Activated CD4-positive, CD25-positive, alpha-beta regulatory T cell treated with anti-CD3 and anti-CD28 coated beads, Interleukin-2, amount 50 U/mL, for 72 hours (primary cell): ENCODE results near the gene TDRD3.

Experiments used
- DNase-seq: peaks from one replicate; pipeline ENCODE4 v3.0.0; 2021

TDRD3 gene

DNA sequence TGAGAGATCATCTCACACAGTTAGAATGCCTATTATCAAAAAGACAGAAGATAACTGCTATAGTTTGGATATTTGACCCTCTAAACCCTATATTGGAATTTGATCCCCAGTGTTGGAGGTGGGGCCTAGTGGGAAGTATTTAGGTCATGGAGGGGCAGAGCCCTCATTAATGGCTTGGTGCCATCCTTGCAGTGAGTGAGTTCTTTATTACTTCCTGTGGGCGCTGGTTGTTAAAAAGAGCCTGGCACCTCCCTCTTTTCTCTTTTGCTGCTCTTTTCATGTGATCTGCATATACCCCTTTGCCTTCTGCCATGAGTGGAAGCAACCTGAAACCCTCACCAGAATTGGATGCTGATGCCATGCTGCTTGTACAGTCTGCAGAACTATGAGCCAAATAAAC, 66.8 kb downstream of the TDRD3 start:
- no peak for DNase-seq

DNA sequence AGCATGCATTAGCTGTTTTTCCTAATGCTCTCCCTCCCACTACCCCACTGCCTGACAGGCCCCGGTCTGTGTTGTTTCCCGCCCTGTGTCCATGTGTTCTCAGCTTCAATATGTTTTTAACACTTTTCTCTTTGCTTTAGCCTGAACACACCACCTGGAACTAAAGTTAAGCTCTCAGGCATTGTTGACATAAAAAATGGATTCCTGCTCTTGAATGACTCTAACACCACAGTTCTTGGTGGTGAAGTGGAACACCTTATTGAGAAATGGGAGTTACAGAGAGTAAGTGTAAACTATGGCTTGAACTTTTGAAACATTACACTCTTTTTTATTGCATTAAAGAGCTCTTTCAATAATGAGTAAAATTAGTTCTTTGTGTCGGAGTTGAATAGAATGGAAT, 70.1 kb downstream of the TDRD3 start:
- no peak for DNase-seq

DNA sequence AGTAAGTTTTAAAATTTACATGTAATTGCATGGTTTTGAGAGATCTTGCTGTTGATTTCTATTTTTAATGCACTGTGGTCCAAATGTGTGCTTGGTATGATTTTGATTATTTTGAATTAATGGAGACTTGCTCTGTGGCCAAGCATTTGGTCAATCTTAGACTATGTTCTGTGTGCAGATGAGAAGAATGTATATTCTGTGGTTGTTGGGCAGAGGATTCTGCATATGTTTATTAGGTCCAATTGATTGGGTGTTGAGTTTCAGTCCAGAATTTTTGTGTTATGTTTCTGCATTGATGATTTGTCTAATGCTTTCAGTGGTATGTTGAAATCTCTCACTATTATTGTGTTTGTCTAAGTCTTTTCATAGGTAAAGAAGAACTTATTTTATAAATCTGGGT, 82.3 kb downstream of the TDRD3 start:
- no peak for DNase-seq

DNA sequence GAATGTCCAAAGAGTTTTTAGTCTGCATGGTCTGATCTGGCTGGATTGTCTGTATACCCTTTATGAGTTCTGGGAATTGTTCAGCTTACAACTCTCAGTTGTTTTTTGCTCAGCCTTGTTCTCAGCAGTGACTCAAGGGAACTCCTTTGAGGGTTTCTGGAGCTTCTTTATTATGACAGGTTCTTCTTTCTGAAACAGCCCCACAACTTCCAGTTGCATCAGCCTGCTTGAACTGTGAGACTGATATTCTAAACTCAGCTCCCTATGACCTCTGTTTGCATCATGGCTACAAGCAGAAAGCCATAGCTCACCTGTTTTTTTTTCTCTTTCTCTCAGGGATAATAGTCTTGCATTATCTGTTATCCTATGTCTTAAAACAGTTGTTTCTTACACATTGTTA, 85.0 kb downstream of the TDRD3 start:
- DNase-seq: no peak

DNA sequence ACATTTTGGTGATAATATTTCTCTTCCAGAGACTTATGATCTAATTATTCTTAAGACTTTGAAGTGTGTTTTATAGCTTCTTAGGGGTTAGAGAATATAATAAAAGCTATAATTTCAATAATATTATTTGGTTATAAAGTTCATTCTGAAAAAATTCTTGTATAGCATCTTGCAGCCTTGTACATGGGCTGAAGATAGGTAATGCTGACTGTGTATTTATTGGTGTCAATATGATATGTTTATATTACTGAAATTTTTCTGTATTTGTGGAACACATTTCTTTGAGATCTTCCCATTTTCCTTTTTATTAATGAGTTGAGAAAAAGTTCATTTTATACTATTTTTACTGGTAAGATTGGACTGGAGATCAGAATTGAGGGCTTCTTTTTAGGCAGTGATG, 87.8 kb downstream of the TDRD3 start:
- no peak for DNase-seq

DNA sequence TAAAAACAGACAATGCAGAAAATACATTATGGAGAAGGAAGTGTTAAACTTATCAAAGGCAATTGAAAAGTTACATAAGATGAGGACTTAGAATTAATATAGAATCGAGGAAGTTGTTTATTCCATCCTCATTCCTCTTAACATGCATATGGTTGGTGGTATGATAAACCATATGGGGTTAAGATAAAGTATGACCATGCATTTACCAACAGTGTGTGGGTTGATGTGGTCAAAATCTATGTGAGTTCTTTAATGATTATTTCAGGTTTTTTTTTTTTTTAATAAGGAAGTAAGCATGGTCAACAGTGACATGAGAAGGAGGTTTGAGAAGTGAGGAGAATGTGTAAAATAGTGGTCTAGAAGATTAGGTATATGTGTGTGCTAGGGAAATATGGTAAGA, 94.5 kb downstream of the TDRD3 start:
- no peak for DNase-seq

DNA sequence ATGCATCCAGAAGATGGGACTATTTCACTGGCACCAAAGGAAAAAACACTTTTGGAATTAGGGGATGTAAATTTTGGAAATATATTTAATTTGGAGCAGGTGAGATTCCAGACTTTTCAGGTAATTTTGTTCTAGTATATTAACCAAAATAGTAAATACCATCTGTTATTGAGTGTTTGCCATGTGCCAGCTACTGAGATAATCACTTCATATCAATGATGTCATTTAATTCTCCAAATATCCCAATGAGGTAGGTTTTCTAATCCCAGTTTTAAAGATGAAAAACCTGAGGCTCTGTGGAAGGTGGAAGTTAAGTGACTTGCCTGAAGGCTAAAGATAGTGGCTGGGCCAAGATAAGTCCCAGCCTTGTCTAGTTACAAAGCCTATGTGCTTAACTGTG, 95.2 kb downstream of the TDRD3 start:
- no peak for DNase-seq

DNA sequence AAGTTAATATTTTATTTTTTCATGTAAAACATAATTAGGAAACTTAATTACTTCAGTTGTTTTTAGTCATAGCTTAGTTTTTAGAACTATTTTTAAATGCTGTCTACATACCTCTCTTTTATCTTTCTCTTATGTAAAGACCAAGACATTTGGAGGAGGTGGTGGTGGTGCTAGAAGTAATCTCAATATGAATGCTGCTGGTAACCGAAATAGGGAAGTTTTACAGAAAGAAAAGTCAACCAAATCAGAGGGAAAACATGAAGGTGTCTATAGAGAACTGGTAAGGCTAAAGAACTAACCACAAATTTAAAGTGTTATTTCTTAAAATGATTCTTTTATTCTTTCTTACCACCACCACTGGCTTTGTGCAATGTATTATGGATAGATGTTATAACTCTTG, 97.3 kb downstream of the TDRD3 start:
- DNase-seq: no peak

DNA sequence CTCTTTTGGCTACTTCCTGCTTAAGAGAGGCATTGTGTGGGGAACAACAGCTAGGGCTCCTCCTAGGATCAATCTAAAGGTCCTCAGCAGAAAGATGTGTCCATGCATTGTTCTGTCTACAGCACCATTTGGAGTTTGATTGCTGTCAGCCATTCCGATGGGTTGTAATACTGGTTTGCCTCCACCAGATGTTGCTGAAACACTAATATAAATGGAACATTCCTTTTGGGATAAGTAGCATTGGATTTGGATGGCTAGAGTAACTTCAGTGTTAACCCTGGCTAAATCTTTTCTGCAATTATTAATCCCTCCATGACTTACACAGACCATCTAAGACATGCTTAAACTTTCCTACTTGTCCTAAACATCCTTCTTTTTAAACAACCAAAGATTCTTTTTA, 104.2 kb downstream of the TDRD3 start:
- no peak for DNase-seq

DNA sequence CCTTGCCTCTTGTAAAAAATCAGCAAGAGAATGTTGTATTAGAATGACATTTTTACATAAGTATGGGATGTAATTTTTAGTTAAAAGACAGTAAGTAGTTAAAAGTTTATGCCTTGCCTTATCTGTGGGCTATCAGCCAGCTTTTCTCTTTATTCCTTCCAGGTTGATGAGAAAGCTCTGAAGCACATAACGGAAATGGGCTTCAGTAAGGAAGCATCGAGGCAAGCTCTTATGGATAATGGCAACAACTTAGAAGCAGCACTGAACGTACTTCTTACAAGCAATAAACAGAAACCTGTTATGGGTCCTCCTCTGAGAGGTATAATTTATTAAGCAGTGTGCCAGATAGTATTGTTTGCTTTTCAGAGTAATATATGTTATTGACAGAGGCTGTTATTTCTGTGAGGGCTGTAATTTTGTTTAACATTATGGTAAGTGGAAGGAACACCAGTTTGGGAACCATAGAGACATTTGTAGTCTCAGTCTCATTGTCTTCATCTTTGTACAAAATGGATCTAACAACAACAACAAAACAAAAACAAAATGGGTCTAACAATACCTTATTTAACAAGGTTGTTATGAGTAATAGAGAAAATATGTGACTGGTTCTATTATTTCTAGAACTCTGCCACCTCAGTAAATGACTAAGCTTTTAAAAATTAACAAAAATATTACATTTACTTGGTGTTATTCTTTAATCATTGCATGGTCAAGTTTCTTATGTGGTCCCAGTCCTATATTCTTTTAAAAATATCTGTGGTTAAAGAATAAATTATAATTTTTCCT, 112.8 kb downstream of the TDRD3 start:
- DNase-seq: no peak

DNA sequence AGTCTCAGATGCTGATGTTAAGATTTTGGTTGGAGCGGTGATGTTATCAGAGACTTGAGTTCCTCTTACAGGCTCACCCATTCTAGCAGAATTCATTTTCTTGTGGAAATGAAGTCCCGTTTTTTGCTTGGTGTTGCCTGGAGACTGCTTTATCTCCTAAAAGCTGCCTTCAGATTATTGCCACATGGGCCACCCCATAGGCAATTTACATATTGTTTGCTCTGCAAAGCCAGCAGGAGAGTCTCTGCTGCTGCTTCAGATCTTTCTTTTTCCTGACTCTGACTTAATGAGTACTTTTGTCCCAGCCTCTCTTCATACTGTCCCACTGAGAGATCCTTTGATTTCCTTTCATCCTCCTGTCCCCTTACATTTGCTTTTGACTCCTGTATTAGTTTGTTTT, 114.6 kb downstream of the TDRD3 start:
- DNase-seq: no peak

DNA sequence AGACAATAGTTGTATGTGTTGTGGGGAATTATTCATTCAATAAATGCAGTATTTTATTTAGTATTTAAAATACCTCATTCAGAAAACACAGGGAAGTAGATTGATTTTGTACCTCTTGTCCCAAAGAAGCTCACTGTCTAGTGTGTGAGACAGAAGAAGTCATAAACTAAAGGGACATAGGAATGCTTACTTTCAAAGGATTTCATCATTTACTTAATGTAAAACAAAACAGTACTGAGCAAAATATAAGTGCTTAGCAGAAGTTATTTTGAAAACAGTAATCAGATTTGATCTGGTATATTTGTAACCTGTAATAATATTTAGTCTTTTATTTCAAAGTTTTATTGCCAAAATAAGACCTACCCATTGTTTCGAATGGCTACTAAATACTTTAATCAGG, 117.9 kb downstream of the TDRD3 start:
- no peak for DNase-seq

DNA sequence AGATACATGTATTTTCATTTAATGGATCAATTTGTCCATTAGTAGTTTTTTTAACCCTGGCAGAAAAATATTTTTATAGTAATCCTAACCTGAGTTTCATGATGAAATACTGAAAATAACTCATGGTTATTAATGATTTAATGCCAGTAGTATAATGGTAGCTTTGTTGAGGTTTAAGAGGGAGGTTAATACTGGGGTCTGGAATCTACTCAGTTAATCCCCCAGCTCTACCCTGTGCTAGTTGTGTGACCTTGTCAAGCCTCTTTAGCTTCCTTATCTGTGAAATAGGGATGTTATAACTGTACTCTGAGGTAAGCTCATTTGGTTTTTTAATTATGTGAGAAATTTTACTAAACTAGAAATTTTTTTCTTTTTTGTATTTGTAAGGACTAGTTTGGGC, 122.5 kb downstream of the TDRD3 start:
- DNase-seq: no peak

DNA sequence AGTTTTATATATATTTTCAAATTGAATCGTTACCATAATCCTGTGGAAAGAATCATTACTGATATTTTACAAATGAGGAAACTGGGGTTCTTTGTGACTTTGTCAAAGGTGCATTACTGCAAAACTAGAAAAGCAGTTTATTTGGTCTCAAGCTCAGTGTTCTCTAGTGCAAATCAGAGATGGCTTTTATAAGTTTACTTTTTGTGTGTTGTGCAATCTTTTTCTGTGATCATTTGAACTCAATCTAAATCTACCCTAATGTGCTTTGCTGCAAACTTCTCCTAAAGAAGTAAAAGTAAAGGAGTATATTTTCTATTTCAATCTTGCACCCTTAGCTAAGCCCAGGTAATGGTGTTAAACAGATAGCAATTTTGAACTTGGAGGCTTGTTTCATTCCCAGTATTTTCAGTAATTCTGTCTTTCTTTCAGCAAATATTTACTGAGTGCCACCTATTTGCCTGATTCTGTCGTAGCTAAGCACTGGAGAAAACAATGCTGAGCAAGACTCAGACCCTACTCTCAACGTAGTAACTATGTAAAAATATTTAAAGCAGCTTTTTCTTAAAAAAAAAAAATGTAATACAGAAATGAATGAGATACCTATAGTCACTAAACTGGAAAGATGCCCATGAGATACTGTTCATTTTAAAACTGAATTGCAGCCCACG, 124.0 kb downstream of the TDRD3 start:
- DNase-seq: no peak

DNA sequence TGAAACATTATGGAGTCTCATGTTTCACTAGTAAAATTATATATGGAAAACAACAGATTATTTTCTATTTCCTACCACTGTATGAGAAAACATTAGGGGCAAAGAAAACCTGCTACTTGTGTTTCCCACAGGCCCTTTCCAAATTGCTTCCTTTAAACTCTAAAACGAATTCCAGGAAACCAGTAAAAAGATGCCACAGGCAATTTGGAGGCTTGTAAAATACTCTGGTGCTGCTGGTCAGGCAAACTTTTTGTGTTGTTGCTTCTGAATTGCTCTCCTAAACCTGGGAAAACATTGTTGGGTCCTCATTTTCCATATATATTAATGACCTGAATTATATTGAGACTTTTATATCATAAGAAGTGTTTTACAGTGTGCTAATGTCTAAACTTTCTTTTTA, 141.5 kb downstream of the TDRD3 start:
- no peak for DNase-seq

DNA sequence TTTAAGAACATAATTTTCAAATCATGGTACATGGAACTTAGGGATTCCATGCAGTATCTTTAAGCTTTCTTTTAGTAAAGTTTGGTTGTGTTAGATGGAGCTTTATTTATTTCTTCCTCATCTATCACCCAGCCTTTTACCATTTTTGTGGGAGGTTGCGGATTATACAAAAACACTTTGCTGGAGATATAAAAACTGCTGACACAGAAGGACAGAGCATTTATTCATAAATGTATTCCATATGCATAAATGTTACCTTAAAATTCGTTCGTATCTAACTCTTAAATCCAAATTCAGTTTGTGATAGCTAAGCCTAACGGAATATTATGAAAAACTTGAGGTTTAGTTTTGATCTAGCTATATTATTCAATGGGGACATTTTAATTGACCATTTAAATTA, 143.3 kb downstream of the TDRD3 start:
- DNase-seq: no peak

DNA sequence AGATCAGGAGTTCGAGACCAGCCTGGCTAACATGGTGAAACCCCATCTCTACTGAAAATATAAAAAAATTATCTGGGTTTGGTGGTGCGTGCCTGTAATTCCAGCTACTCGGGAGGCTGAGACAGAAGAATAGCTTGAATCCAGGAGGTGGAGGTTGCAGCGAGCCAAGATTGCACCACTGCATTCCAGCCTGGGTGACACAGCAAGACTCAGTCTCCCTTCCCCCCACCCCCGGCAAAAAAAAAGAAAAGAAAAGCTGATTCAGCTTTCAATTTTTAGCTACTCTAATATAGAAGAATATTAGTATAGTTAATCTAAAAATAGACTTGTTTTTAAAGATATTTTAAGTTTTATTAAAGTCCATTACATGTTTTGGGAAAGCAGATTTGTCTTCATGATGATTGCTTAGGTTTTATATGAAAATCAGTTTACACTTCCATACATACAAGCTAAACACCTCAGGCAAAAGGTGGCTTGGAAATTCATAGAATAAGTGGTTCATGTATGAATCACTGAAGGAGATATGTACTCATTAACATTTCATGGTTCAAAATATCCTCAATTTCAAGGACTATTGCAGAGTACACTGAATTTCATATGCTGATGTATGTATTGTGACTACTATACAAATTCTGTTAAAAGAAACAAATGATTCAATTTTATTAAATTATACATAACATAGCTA, 165.2 kb downstream of the TDRD3 start:
- DNase-seq: no peak

DNA sequence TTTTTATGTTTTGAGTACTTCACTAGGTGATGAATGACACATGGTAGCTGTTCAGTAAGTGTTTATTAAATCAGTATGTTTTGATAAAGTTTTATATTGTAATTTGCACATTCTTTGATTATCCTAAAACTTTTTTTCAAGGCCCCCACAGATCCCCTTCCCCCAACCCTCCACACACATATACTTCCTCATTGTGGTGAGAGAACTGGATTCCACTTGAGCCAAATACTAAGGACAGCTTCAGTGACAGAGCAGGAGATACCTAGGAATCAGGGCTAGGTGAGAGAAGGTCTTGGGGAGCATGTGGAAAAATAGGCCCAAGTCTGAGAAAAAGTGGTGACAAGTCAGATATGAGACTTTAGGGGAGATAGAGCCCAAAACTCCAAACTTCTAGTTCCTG, 174.6 kb downstream of the TDRD3 start:
- DNase-seq: no peak

DNA sequence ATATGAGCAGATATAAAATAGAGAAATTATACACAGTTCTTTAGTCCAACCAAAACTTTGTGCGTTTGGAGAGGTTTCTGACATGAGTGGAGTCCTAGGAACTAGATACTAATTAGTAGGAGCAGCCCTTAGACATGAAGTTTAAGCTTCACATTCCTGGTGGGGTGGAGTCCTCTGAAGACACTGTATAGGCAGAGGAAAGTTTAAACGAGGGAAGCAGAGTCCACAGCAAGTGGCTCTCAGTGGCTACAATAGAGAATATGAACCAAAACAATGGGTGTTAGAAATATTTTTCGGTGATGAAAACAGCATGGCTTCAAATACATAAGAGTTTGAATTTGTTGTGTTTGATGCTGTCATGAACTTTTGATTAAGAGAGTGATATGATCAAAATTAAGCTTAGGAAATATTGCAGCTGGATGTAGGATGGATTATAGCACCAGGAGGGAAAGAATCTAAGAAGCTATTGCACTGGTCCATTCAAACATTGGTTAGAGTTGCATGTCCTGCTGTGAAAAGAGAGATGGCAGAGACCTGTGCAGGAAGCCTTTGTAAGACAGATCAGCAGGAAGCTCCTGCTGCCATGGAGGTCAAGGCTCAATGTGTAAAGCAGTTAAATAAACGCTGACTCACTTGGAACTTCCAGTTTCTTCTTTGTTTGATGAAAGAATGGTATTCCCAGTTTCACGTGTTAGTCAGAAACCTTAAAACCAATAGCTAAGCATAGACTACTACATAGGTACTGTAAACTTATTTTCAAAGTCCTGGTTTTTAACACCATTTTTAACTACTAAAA, 175.2 kb downstream of the TDRD3 start:
- DNase-seq: no peak

DNA sequence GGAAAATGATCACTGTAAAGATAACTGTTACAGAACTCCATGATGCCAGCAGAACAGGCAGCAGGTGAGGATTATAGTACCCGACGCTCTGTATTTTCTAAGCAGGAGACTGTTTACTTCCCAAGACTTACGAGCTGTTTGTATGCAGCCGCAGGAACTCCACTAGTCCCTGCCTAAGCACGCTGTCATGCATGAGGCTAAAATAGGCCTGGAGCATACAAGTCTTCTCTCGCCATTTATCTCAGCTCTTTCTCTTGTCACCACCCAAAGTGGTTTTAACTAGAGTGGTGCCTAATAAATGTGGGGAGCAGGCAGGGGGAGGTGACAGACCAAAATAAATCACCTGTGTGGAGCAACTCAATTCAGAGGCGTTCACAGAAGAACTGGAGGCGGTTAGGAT, 175.8 kb downstream of the TDRD3 start:
- DNase-seq: no peak

DNA sequence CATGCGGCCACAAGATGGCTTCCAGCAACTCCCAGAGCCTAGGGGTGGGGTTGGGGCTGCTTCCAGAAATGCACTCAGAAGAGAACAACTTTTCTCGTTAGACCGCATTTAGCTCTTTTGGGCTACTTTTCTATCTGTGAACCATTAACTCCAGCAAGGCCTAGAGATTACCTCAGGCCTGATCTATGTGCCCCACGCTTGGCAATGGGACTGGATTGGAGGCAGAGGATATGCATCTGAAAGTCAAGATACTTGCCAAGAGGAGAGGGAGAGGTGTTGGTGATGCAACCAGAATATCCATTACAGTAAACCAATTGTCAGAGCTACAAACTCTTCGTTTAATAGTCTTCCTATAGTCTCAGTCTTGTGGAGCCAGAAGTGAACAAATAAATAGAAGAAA, 177.7 kb downstream of the TDRD3 start:
- DNase-seq: no peak

DNA sequence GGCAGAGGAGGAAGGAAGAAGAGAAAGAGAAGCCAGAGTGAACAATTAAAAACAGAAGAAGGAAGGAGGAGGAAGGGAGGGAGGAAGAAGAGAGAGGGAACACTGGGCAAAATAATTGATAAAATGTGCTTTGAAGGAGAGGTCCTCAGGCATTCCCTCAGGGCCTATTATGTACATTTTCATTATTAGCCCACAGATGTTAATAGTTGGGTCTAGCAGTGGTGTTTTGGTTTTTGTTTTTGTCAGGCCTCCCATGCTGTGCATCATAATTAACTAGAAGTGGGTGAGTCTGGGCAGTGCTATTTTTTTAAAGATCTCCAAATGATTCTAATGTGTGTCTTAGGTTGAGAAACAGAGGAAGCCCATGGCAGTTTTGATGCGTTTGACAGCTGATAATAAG, 178.1 kb downstream of the TDRD3 start:
- no peak for DNase-seq

DNA sequence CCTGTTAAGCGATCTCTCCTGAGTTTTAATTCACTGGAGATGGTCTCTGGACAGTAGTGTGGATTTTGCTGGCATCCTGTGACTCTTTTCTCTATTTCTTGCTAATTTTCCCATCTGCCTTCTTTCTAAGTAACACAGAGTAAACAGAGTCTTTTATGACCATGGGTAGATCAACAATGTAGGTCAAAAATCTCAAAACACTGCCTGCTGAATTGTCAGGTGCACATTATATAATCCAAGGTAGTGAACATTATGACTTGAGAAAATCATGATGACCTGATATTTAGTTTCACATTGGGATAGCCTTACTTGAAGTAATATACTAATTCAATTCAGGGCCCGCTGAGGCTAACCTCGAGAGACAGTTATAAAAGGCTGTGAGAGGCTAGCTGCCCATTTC, 180.7 kb downstream of the TDRD3 start:
- no peak for DNase-seq
